HEK293 (cell line): Measurements from ENCODE around the gene PLIN4.

Source experiments
- BCL11A ChIP-seq: fragments of 450-650 bp; formaldehyde crosslinking; IDR thresholded peaks from 2 replicates; pipeline ENCODE4 v1.5.1; 2016; ENCODE audit warnings: low read depth, missing biosample characterization, missing genetic modification characterization
- BCL11B ChIP-seq: fragments of 450-650 bp; formaldehyde crosslinking; IDR thresholded peaks from 2 replicates; pipeline ENCODE4 v1.5.1; 2016; ENCODE audit warnings: low read depth, missing biosample characterization, missing genetic modification characterization
- PRDM1 ChIP-seq: fragments of 450-650 bp; formaldehyde crosslinking; IDR thresholded peaks from 2 replicates; pipeline ENCODE4; 2016; ENCODE audit warnings: missing biosample characterization, missing genetic modification characterization
- SP2 ChIP-seq: fragments of 450-650 bp; formaldehyde crosslinking; IDR thresholded peaks from 2 replicates; pipeline ENCODE4 v1.5.1; 2016; ENCODE audit warnings: missing biosample characterization, missing genetic modification characterization
- SP3 ChIP-seq: fragments of 450-650 bp; formaldehyde crosslinking; IDR thresholded peaks from 2 replicates; pipeline ENCODE4 v1.5.1; 2016; ENCODE audit warnings: missing biosample characterization, missing genetic modification characterization
- SP7 ChIP-seq: fragments of 450-650 bp; formaldehyde crosslinking; IDR thresholded peaks from 2 replicates; pipeline ENCODE4 v1.5.1; 2016; ENCODE audit warnings: missing biosample characterization, missing genetic modification characterization
- ZBTB17 ChIP-seq: fragments of 450-650 bp; formaldehyde crosslinking; IDR thresholded peaks from 2 replicates; pipeline ENCODE4 v1.5.1; 2016; ENCODE audit warnings: missing biosample characterization, missing genetic modification characterization
- ZBTB8A ChIP-seq: fragments of 450-650 bp; formaldehyde crosslinking; IDR thresholded peaks from 2 replicates; pipeline ENCODE4 v1.5.1; 2016; ENCODE audit warnings: missing biosample characterization, missing genetic modification characterization
- ZNF146 ChIP-seq: fragments of 450-650 bp; formaldehyde crosslinking; IDR thresholded peaks from 2 replicates; pipeline ENCODE4 v1.5.1; 2016; ENCODE audit warnings: missing biosample characterization, missing genetic modification characterization
- ZNF157 ChIP-seq: fragments of 450-650 bp; formaldehyde crosslinking; IDR thresholded peaks from 2 replicates; pipeline ENCODE4 v1.5.1; 2016; ENCODE audit warnings: missing biosample characterization, missing genetic modification characterization
- ZNF19 ChIP-seq: fragments of 450-650 bp; formaldehyde crosslinking; IDR thresholded peaks from 2 replicates; pipeline ENCODE4; 2016; ENCODE audit warnings: missing biosample characterization, missing genetic modification characterization, low read depth
- ZNF214 ChIP-seq: fragments of 450-650 bp; formaldehyde crosslinking; IDR thresholded peaks from 2 replicates; pipeline ENCODE4 v1.5.1; 2017; ENCODE audit warnings: missing biosample characterization, mild to moderate bottlenecking, missing genetic modification characterization, borderline replicate concordance
- ZNF24 ChIP-seq: fragments of 450-650 bp; formaldehyde crosslinking; IDR thresholded peaks from 2 replicates; pipeline ENCODE4 v1.5.1; 2016; ENCODE audit warnings: missing biosample characterization, missing genetic modification characterization
- ZNF324 ChIP-seq: fragments of 450-650 bp; formaldehyde crosslinking; IDR thresholded peaks from 2 replicates; pipeline ENCODE4 v1.5.1; 2016; ENCODE audit warnings: missing biosample characterization, missing genetic modification characterization
- ZNF37A ChIP-seq: fragments of 450-650 bp; IDR thresholded peaks from 2 replicates; pipeline ENCODE4 v1.5.1; 2018; ENCODE audit warnings: missing biosample characterization, missing genetic modification characterization
- ZNF423 ChIP-seq: fragments of 450-650 bp; formaldehyde crosslinking; IDR thresholded peaks from 2 replicates; pipeline ENCODE4 v1.5.1; 2016; ENCODE audit warnings: missing biosample characterization, missing genetic modification characterization
- ZNF48 ChIP-seq: fragments of 450-650 bp; formaldehyde crosslinking; IDR thresholded peaks from 2 replicates; pipeline ENCODE4 v1.5.1; 2016; ENCODE audit warnings: missing biosample characterization, missing genetic modification characterization
- ZNF530 ChIP-seq: fragments of 450-650 bp; formaldehyde crosslinking; IDR thresholded peaks from 2 replicates; pipeline ENCODE4 v1.5.1; 2016; ENCODE audit warnings: low read depth, missing biosample characterization, missing genetic modification characterization
- ZNF544 ChIP-seq: fragments of 450-650 bp; formaldehyde crosslinking; IDR thresholded peaks from 2 replicates; pipeline ENCODE4 v1.5.0; 2017; ENCODE audit warnings: missing biosample characterization, missing genetic modification characterization
- ZNF560 ChIP-seq: fragments of 450-650 bp; formaldehyde crosslinking; IDR thresholded peaks from 2 replicates; pipeline ENCODE4 v1.5.1; 2017; ENCODE audit warnings: missing biosample characterization, missing genetic modification characterization, borderline replicate concordance
- ZNF585B ChIP-seq: fragments of 450-650 bp; formaldehyde crosslinking; IDR thresholded peaks from 2 replicates; pipeline ENCODE4 v1.5.1; 2016; ENCODE audit warnings: missing biosample characterization, missing genetic modification characterization
- ZNF660 ChIP-seq: fragments of 450-650 bp; IDR thresholded peaks from 2 replicates; pipeline ENCODE4 v1.5.1; 2018; ENCODE audit warnings: missing biosample characterization, mild to moderate bottlenecking, missing genetic modification characterization
- TF ChIP-seq, protein P1 (sequence below): fragments of 450-650 bp; formaldehyde crosslinking; IDR thresholded peaks from 2 replicates; pipeline ENCODE4 v1.5.1; 2016; ENCODE audit warnings: missing biosample characterization, missing genetic modification characterization
- TF ChIP-seq, protein P2 (sequence below): fragments of 450-650 bp; formaldehyde crosslinking; IDR thresholded peaks from 2 replicates; pipeline ENCODE4 v1.5.1; 2017; ENCODE audit warnings: missing biosample characterization, missing genetic modification characterization
- TF ChIP-seq, protein P3 (sequence below): fragments of 450-650 bp; formaldehyde crosslinking; IDR thresholded peaks from 2 replicates; pipeline ENCODE4 v1.5.1; 2017; ENCODE audit warnings: missing biosample characterization, missing genetic modification characterization
- TF ChIP-seq, protein P4 (sequence below): sonication (generic); formaldehyde crosslinking; IDR thresholded peaks from 2 replicates; pipeline ENCODE4 v1.8.1; 2022; ENCODE audit warnings: mild to moderate bottlenecking, moderate library complexity, missing genetic modification reagents
- TF ChIP-seq, protein P5 (sequence below): fragments of 450-650 bp; formaldehyde crosslinking; IDR thresholded peaks from 2 replicates; pipeline ENCODE4 v1.5.1; 2016; ENCODE audit warnings: missing biosample characterization, missing genetic modification characterization
- TF ChIP-seq, protein P6 (sequence below): fragments of 450-650 bp; formaldehyde crosslinking; IDR thresholded peaks from 2 replicates; pipeline ENCODE4 v1.5.1; 2016; ENCODE audit warnings: missing biosample characterization, missing genetic modification characterization
- TF ChIP-seq, protein P7 (sequence below): fragments of 450-650 bp; formaldehyde crosslinking; IDR thresholded peaks from 2 replicates; pipeline ENCODE4 v1.5.1; 2016; ENCODE audit warnings: missing biosample characterization, missing genetic modification characterization

Gene PLIN4

DNA sequence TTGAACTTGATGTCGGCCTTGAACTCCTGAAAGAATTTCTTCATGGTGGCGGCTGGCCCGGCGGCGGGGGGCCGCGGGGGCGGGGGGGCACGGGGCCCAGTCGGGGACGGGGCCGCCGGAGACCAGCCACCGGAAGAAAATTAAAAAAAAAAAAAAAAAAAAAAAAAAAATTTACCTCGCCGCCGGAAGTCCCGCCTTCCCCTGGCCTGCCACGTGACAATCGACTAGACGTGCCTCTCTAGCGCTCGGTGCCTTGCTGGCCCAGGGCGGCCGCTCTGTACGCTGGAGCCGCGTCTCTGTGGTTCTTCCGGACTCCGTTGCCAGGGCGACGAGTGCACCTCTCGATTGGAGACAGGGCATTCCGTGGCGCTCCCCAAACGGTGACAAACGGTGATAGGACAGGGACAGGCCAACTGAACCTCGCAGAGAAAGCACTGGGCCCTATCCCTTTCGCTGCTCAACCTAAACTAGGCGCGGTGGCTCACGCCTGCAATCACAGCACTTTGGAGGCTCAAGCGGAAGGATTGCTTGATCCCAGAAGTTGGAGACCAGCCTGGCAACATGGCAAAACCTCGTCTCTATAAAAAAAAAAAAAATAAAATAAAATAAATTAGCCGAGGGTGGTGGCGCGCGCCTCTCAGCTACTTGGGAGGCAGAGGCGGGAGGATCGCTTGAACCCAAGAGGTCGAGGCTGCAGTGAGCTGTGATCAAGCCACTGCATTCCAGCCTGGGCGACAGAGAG is 60.5 kb downstream of the PLIN4 start, which contains the start of gene UBXN6 (continued):
- TF ChIP-seq, protein P1, sequence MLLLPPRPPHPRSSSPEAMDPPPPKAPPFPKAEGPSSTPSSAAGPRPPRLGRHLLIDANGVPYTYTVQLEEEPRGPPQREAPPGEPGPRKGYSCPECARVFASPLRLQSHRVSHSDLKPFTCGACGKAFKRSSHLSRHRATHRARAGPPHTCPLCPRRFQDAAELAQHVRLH (tag by site-specific recombination): no peak
- TF ChIP-seq ZNF324 (tag by site-specific recombination) (0 out of 2 replicates have a peak, but pooled peaks have one; percentile 45), ZBTB17 (peak; percentile 84), ZNF660 (tag by site-specific recombination) (0 out of 2 replicates have a peak, but pooled peaks have one; percentile 69), ZNF560 (tag by site-specific recombination) (no peak), ZBTB8A (tag by site-specific recombination) (0 out of 2 replicates have a peak, but pooled peaks have one; percentile 21), SP2 (peak; percentile 79), SP3 (tag by site-specific recombination) (peak; percentile 78), BCL11B (tag by site-specific recombination) (no peak), ZNF37A (no peak), ZNF530 (no peak), ZNF214 (tag by site-specific recombination) (no peak), PRDM1 (tag by site-specific recombination) (peak; percentile 79), ZNF24 (tag by site-specific recombination) (peak; percentile 26; the same call in 1 of the 2 replicates), ZNF48 (tag by site-specific recombination) (no peak), ZNF585B (no peak), ZNF544 (tag by site-specific recombination) (no peak), ZNF19 (tag by site-specific recombination) (no peak), ZNF146 (no peak), BCL11A (tag by site-specific recombination) (no peak), ZNF157 (tag by site-specific recombination) (no peak), ZNF423 (tag by site-specific recombination) (no peak), SP7 (tag by site-specific recombination) (peak; percentile 70)
- TF ChIP-seq, protein P2, sequence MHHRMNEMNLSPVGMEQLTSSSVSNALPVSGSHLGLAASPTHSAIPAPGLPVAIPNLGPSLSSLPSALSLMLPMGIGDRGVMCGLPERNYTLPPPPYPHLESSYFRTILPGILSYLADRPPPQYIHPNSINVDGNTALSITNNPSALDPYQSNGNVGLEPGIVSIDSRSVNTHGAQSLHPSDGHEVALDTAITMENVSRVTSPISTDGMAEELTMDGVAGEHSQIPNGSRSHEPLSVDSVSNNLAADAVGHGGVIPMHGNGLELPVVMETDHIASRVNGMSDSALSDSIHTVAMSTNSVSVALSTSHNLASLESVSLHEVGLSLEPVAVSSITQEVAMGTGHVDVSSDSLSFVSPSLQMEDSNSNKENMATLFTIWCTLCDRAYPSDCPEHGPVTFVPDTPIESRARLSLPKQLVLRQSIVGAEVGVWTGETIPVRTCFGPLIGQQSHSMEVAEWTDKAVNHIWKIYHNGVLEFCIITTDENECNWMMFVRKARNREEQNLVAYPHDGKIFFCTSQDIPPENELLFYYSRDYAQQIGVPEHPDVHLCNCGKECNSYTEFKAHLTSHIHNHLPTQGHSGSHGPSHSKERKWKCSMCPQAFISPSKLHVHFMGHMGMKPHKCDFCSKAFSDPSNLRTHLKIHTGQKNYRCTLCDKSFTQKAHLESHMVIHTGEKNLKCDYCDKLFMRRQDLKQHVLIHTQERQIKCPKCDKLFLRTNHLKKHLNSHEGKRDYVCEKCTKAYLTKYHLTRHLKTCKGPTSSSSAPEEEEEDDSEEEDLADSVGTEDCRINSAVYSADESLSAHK: no peak
- TF ChIP-seq, protein P3, sequence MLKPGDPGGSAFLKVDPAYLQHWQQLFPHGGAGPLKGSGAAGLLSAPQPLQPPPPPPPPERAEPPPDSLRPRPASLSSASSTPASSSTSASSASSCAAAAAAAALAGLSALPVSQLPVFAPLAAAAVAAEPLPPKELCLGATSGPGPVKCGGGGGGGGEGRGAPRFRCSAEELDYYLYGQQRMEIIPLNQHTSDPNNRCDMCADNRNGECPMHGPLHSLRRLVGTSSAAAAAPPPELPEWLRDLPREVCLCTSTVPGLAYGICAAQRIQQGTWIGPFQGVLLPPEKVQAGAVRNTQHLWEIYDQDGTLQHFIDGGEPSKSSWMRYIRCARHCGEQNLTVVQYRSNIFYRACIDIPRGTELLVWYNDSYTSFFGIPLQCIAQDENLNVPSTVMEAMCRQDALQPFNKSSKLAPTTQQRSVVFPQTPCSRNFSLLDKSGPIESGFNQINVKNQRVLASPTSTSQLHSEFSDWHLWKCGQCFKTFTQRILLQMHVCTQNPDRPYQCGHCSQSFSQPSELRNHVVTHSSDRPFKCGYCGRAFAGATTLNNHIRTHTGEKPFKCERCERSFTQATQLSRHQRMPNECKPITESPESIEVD (tag by site-specific recombination): no peak
- TF ChIP-seq, protein P4, sequence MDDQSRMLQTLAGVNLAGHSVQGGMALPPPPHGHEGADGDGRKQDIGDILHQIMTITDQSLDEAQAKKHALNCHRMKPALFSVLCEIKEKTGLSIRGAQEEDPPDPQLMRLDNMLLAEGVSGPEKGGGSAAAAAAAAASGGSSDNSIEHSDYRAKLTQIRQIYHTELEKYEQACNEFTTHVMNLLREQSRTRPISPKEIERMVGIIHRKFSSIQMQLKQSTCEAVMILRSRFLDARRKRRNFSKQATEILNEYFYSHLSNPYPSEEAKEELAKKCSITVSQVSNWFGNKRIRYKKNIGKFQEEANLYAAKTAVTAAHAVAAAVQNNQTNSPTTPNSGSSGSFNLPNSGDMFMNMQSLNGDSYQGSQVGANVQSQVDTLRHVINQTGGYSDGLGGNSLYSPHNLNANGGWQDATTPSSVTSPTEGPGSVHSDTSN (CRISPR knock-in tag): no peak
- TF ChIP-seq, protein P5, sequence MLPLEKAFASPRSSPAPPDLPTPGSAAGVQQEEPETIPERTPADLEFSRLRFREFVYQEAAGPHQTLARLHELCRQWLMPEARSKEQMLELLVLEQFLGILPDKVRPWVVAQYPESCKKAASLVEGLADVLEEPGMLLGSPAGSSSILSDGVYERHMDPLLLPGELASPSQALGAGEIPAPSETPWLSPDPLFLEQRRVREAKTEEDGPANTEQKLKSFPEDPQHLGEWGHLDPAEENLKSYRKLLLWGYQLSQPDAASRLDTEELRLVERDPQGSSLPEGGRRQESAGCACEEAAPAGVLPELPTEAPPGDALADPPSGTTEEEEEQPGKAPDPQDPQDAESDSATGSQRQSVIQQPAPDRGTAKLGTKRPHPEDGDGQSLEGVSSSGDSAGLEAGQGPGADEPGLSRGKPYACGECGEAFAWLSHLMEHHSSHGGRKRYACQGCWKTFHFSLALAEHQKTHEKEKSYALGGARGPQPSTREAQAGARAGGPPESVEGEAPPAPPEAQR (tag by site-specific recombination): no peak
- TF ChIP-seq, protein P6, sequence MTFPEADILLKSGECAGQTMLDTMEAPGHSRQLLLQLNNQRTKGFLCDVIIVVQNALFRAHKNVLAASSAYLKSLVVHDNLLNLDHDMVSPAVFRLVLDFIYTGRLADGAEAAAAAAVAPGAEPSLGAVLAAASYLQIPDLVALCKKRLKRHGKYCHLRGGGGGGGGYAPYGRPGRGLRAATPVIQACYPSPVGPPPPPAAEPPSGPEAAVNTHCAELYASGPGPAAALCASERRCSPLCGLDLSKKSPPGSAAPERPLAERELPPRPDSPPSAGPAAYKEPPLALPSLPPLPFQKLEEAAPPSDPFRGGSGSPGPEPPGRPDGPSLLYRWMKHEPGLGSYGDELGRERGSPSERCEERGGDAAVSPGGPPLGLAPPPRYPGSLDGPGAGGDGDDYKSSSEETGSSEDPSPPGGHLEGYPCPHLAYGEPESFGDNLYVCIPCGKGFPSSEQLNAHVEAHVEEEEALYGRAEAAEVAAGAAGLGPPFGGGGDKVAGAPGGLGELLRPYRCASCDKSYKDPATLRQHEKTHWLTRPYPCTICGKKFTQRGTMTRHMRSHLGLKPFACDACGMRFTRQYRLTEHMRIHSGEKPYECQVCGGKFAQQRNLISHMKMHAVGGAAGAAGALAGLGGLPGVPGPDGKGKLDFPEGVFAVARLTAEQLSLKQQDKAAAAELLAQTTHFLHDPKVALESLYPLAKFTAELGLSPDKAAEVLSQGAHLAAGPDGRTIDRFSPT (tag by site-specific recombination): no peak
- TF ChIP-seq, protein P7, sequence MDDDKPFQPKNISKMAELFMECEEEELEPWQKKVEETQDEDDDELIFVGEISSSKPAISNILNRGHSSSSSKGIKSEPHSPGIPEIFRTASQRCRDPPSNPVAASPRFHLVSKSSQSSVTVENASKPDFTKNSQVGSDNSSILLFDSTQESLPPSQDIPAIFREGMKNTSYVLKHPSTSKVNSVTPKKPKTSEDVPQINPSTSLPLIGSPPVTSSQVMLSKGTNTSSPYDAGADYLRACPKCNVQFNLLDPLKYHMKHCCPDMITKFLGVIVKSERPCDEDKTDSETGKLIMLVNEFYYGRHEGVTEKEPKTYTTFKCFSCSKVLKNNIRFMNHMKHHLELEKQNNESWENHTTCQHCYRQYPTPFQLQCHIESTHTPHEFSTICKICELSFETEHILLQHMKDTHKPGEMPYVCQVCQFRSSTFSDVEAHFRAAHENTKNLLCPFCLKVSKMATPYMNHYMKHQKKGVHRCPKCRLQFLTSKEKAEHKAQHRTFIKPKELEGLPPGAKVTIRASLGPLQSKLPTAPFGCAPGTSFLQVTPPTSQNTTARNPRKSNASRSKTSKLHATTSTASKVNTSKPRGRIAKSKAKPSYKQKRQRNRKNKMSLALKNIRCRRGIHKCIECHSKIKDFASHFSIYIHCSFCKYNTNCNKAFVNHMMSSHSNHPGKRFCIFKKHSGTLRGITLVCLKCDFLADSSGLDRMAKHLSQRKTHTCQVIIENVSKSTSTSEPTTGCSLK (tag by site-specific recombination): no peak
